Neural crest cell (in vitro differentiated cells): Measurements from ENCODE around the gene ACAP2. TPM values are rescaled to one million over a fixed set of nuclear protein-coding genes. Genes with fewer than 3 reads are reported as not detected.
"Not testable (repeated sequence)": the region's sequence is repeated elsewhere in the genome, so short reads cannot be mapped to it uniquely, and the experiment has no call there.

Source experiments
- DNase-seq: peaks from one replicate; pipeline ENCODE4 v3.0.0; 2021; ENCODE audit warnings: low read depth, mixed read lengths, low spot score
- H3K27ac Mint-ChIP-seq: one replicate; pipeline ENCODE4 v1.8.0; 2021; ENCODE audit warnings: mild to moderate bottlenecking, mixed read lengths; ENCODE audit not compliant: unreplicated experiment
- H3K27me3 Mint-ChIP-seq: 2 replicates; pipeline ENCODE4 v1.8.0; 2021; ENCODE audit warnings: low read depth, mild to moderate bottlenecking, mixed read lengths
- H3K36me3 Mint-ChIP-seq: 2 replicates; pipeline ENCODE4 v1.8.0; 2021; ENCODE audit warnings: low read depth, mild to moderate bottlenecking, mixed read lengths
- H3K4me1 Mint-ChIP-seq: 2 replicates; pipeline ENCODE4 v1.8.0; 2021; ENCODE audit warnings: mixed read lengths
- H3K4me3 Mint-ChIP-seq: one replicate; pipeline ENCODE4 v1.8.0; 2021; ENCODE audit warnings: mild to moderate bottlenecking, mixed read lengths
- H3K9me3 Mint-ChIP-seq: 2 replicates; pipeline ENCODE4 v1.8.0; 2021; ENCODE audit warnings: mixed read lengths
- total RNA-seq: library from RNA; stranded (reverse); gene quantifications from 2 replicates; pipeline ENCODE4 v1.2.1, GENCODE V29; 2021
- TF ChIP-seq, protein P1 (sequence below): fragments of 200-600 bp; sonication (generic); conservative IDR thresholded peaks from 2 replicates; pipeline ENCODE4 v1.5.0; 2021; ENCODE audit warnings: antibody characterized with exemption, mild to moderate bottlenecking

Gene ACAP2
- total RNA-seq, 1 donor from 2014 or later = 35.7 TPM

DNA sequence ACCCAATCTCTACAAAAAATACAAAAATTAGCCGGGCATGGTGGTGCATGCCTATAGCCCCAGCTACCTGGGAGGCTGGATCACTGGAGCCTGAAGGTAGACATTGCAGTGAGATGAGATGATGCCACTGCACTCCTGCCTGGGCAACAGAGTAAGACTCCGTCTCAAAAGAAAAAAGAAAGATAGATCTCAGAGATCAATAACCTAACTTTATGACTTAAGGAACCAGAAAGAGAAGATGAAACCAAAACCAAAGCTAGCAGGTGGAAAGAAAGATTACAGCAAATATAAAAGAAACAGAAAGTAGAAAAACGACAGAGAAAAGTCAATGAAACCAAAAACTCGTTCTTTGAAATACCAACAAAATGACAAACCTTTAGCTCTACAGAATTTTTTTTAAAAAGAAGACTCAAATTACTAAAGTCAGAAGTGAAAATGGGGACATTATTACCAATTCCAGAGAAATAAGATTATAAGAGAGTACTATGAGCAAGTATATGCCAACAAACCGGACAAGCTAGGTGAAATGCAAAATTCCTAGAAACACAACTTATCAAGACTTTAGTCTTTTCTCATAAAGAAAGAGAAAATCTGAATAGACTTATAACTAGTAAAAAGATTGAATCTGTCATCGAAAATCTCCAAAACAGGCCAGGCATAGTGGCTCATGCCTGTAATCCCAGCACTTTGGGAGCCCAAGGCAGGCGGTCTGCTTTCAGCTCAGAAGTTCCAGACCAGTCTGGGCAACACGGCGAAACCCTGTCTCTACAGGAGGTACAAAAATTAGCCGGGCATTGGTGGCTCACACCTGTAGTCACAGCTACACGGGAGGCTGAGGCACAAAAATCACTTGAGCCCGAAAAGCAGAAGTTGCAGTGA, 35.0 kb downstream of the ACAP2 start:
- no peak for DNase-seq
- TF ChIP-seq, protein P1, sequence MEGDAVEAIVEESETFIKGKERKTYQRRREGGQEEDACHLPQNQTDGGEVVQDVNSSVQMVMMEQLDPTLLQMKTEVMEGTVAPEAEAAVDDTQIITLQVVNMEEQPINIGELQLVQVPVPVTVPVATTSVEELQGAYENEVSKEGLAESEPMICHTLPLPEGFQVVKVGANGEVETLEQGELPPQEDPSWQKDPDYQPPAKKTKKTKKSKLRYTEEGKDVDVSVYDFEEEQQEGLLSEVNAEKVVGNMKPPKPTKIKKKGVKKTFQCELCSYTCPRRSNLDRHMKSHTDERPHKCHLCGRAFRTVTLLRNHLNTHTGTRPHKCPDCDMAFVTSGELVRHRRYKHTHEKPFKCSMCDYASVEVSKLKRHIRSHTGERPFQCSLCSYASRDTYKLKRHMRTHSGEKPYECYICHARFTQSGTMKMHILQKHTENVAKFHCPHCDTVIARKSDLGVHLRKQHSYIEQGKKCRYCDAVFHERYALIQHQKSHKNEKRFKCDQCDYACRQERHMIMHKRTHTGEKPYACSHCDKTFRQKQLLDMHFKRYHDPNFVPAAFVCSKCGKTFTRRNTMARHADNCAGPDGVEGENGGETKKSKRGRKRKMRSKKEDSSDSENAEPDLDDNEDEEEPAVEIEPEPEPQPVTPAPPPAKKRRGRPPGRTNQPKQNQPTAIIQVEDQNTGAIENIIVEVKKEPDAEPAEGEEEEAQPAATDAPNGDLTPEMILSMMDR = no peak
- Mint-ChIP-seq H3K9me3 (no peaks in the 10 kb centered on the region), H3K27me3 (no peaks in the 10 kb centered on the region), H3K27ac (no peak overlapping the region), H3K4me3 (no peak overlapping the region), H3K36me3 (peaks cover 14% of the 10 kb centered on the region), H3K4me1 (no peaks in the 10 kb centered on the region)

DNA sequence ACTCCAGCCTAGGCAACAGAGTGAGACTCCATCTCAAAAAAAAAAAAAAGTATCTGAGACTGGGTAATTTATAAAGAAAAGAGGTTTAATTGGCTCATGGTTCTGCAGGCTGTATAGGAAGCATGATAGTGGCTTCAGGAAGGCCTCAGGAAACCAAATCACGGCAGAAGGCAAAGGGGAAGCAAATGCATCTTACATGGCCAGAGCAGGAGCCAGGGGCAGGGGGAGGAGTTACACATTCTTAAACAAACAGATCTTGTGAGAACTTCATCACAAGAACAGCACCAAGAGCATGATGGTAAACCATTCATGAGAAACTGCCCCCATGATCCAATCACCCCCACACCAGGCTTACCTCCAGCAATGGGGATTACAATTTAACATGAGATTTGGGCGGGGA, 37.2 kb downstream of the ACAP2 start:
- Mint-ChIP-seq H3K27ac (no peak overlapping the region), H3K4me3 (no peak overlapping the region), H3K36me3 (peaks cover 13% of the 10 kb centered on the region), H3K4me1 (no peaks in the 10 kb centered on the region), H3K27me3 (no peaks in the 10 kb centered on the region), H3K9me3 (no peaks in the 10 kb centered on the region)
- DNase-seq = no peak
- TF ChIP-seq, protein P1 = no peak

DNA sequence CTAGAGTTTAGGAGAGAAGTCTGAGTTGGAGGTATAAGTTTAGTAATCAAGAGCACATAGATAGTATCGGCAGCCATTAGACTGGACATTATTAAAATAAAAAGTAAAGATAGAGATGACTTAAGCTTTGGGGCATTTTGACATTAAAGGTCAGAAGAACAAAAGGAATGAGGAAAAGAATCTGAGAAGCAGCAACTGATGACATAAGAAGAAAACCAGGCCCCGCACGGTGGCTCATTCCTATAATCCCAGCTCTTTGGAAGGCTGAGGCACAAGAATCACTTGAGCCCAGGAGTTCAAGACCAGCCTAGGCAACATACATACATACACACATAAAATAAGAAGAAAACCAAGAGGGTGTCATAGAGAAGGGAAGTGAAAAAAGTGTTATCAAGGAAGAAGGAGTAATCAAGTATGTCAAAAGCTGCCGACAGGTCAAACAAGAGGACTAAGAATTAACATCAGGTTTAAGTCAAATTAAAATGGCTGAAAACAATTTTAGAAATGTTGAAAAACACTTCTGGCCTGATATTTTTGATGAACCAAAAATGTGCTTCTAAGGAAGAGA, 38.9 kb downstream of the ACAP2 start:
- no peak overlapping the region for H3K4me3 Mint-ChIP-seq
- DNase-seq = no peak
- H3K9me3 Mint-ChIP-seq = no peaks in the 10 kb centered on the region
- H3K27ac Mint-ChIP-seq = no peak overlapping the region
- H3K36me3 Mint-ChIP-seq = peaks cover 4% of the 10 kb centered on the region
- TF ChIP-seq, protein P1 = no peak
- H3K4me1 Mint-ChIP-seq = no peaks in the 10 kb centered on the region
- H3K27me3 Mint-ChIP-seq = no peaks in the 10 kb centered on the region

DNA sequence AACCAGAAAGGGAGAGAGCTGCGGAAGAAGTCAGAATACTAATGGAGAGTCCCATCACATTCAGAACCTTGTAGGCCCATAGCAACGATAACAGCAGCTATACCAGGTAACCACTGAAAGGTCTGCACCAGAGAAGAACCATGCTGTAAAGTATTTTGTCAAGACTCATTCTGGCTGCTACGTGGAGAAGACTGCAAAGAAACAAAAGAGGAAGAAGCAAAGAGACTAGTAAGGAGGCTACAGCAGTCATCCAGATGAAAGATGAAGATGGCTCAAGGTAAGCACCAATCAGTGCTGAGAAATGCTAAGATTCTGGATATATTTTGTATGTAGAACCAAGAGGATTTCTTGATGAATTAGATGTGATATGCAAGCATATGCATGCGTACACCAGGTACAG, 39.6 kb downstream of the ACAP2 start:
- TF ChIP-seq, protein P1 = no peak
- H3K27ac Mint-ChIP-seq = no peak overlapping the region
- H3K4me1 Mint-ChIP-seq = no peaks in the 10 kb centered on the region
- no peak for DNase-seq
- H3K4me3 Mint-ChIP-seq = no peak overlapping the region
- H3K9me3 Mint-ChIP-seq = no peaks in the 10 kb centered on the region
- no peaks in the 10 kb centered on the region for H3K27me3 Mint-ChIP-seq
- H3K36me3 Mint-ChIP-seq = no peaks in the 10 kb centered on the region

DNA sequence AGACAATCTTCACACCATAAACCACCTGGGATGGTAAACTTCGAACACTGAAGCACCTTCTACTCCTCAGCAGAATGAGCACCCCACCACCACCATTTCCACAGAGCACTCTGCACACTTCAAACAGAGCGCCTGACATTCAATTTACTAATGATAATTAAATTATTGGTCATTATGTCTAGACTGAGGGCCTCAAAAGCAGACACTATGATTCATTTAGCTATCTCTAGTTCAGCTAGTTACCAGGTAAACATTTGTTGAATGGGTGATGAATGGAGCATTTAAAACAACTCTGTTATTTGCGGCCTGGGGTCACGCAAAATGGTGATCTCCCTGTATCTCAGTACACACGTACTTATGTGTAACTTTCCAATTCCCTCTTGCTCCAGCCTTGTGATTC, 40.9 kb downstream of the ACAP2 start:
- no peak overlapping the region for H3K27ac Mint-ChIP-seq
- H3K9me3 Mint-ChIP-seq = no peaks in the 10 kb centered on the region
- TF ChIP-seq, protein P1 = no peak
- no peak for DNase-seq
- H3K27me3 Mint-ChIP-seq = no peaks in the 10 kb centered on the region
- no peaks in the 10 kb centered on the region for H3K36me3 Mint-ChIP-seq
- peaks cover 5% of the 10 kb centered on the region for H3K4me1 Mint-ChIP-seq
- no peak overlapping the region for H3K4me3 Mint-ChIP-seq

DNA sequence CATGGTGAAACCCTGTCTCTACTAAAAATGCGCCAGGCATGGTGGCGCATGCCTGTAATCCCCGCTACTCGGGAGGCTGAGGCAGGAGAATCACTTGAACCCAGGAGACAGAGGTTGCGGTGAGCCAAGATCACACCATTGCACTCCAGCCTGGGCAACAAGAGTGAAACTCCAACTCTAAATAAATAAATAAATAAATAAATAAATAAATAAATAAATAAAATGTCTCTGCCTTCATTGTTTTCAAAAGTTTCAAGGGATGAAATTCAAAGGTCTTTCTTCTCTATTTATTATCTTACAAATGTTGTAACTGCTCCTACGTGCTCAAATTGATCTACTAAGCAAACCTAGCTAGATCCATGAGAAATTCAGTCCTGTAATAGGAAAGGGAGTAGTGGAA, 44.4 kb downstream of the ACAP2 start:
- not testable (repeated sequence) for DNase-seq, H3K36me3 Mint-ChIP-seq, H3K4me3 Mint-ChIP-seq, H3K27me3 Mint-ChIP-seq, H3K27ac Mint-ChIP-seq, H3K9me3 Mint-ChIP-seq
- H3K4me1 Mint-ChIP-seq = peaks cover 20% of the 10 kb centered on the region
